Coronary artery (tissue), 2 donors: Measurements from ENCODE around the gene DCLRE1C.
"Not testable (repeated sequence)": the region's sequence is repeated elsewhere in the genome, so short reads cannot be mapped to it uniquely, and the experiment has no call there.

ENCODE experiments used
- DNase-seq: peaks from one replicate; pipeline ENCODE4 v3.0.0-alpha.2; 2017; ENCODE audit warnings: low spot score
- H3K27ac ChIP-seq, 2 donors: fragments of 200-600 bp; sonication (generic); one replicate each; pipeline ENCODE4 v1.5.1; 2016 to 2019
- H3K4me3 ChIP-seq: fragments of 200-600 bp; sonication (generic); 2 replicates; pipeline ENCODE4 v1.5.1; 2016; ENCODE audit warnings: mild to moderate bottlenecking, moderate library complexity
- TF ChIP-seq, protein P1 (sequence below): fragments of 200-600 bp; sonication (generic); IDR thresholded peaks from one replicate; pipeline ENCODE4 v1.5.1; 2019; ENCODE audit warnings: antibody characterized with exemption

The DCLRE1C gene

DNA sequence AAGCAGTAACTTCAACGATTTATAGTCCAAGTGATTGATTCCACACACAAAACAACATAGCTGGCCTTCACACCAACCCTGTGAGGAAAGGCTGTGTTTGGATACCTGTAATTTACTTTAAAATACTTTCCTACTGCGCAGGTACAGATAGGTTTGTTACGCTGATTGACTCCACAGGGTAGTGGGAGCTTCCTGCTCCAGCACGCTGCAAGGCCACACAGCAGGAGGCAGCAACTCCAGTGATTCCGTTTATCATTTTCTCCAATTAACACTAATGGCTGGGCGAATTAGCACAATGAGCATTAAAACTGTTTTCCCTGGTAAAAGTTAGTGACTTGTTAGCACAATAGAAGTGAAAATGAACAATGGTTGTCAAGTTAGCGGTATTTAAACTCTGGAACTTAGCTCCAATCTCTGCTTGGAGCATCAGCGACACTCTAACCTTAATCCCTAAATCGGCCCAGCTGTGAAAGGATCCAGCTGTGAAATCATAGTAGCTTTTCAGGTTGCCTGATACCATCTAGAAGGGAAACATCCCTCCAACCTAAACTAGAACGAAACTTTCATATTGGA is 959 bp downstream of the DCLRE1C start:
- TF ChIP-seq, protein P1, sequence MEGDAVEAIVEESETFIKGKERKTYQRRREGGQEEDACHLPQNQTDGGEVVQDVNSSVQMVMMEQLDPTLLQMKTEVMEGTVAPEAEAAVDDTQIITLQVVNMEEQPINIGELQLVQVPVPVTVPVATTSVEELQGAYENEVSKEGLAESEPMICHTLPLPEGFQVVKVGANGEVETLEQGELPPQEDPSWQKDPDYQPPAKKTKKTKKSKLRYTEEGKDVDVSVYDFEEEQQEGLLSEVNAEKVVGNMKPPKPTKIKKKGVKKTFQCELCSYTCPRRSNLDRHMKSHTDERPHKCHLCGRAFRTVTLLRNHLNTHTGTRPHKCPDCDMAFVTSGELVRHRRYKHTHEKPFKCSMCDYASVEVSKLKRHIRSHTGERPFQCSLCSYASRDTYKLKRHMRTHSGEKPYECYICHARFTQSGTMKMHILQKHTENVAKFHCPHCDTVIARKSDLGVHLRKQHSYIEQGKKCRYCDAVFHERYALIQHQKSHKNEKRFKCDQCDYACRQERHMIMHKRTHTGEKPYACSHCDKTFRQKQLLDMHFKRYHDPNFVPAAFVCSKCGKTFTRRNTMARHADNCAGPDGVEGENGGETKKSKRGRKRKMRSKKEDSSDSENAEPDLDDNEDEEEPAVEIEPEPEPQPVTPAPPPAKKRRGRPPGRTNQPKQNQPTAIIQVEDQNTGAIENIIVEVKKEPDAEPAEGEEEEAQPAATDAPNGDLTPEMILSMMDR, result no peak
- DNase-seq, result no peak
- H3K27ac ChIP-seq, result peak overlapping the region; percentile 67 to 97
- peak overlapping the region; percentile 91 for H3K4me3 ChIP-seq

DNA sequence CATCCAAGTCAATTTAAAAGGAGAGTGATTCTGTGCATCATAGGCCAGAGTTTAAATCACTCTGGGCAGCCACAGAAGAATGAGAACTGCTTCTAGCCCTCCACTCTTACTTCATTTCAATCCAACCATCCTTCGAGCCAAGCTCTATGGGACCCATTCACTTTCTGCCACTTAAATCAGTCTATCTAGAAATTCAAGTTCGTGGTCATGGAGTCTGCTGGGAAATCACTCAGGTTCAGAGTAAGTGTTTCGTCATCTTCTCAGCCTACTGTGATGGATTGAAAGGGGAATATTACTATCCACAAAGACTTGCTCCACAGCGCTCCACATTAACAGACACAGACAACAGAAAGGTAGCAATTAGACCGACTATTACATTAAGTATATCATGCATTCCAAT is 4.6 kb downstream of the DCLRE1C start:
- no peak for DNase-seq
- TF ChIP-seq, protein P1, result no peak
- H3K4me3 ChIP-seq, result no peak overlapping the region
- H3K27ac ChIP-seq, result no peak overlapping the region

DNA sequence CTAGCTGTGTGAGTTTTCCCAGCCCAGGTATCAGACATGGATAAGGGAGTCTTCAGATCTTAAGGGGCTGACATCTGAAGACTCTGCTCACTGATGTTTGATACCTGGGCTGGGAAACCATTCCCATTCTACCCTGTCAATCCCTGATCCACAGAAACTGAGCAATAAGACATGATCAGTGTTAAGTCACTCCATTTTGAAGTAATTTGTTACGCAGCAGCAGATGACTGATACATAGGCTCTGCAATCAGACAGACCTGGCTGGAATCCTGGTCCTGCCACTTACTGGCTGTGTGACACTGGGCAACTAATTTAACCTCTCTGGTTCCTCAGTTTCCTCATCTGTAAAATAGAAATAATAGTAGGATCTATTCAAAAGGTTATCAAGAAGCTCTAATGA is 6.6 kb downstream of the DCLRE1C start:
- DNase-seq, result no peak
- TF ChIP-seq, protein P1, result no peak
- no peak overlapping the region for H3K27ac ChIP-seq
- no peak overlapping the region for H3K4me3 ChIP-seq

DNA sequence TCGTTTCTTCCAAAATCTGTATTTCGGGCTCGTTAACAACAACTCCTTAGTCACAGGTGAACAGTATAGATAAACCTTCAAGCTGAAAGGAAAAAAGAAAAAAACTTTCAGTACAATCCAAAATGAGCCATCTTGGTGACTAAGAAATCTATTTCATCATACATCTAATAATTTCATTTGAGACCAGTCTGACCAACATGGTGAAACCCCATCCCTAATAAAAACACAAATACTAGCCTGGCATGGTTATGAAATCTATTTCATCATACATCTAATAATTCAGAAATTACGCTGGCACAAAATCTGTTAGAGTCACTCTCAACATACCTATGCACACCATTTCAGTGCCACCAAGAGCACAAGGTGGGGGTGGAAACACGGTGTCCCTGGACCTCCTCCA is 8.8 kb downstream of the DCLRE1C start:
- TF ChIP-seq, protein P1, result no peak
- Histone ChIP-seq H3K27ac (no peak overlapping the region), H3K4me3 (no peak overlapping the region)
- DNase-seq, result no peak

DNA sequence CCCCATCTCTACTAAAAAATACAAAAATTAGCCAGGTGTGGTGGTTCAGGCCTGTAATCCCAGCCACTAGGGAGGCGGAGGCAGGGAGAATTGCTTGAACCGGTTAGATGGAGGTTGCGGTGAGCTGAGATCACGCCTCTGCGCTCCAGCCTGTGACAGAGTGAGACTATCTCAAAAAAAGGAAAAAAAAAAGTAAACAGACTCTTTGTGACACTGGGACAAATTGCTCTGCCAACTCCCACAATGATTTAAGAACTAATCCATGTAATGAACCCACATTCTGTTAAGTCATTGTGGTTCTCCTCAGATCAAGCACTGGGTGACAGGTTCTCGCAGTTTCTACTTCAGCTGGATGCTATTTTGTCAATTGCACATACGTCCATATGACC is 11.0 kb downstream of the DCLRE1C start:
- DNase-seq, H3K4me3 ChIP-seq, H3K27ac ChIP-seq: not testable (repeated sequence)

DNA sequence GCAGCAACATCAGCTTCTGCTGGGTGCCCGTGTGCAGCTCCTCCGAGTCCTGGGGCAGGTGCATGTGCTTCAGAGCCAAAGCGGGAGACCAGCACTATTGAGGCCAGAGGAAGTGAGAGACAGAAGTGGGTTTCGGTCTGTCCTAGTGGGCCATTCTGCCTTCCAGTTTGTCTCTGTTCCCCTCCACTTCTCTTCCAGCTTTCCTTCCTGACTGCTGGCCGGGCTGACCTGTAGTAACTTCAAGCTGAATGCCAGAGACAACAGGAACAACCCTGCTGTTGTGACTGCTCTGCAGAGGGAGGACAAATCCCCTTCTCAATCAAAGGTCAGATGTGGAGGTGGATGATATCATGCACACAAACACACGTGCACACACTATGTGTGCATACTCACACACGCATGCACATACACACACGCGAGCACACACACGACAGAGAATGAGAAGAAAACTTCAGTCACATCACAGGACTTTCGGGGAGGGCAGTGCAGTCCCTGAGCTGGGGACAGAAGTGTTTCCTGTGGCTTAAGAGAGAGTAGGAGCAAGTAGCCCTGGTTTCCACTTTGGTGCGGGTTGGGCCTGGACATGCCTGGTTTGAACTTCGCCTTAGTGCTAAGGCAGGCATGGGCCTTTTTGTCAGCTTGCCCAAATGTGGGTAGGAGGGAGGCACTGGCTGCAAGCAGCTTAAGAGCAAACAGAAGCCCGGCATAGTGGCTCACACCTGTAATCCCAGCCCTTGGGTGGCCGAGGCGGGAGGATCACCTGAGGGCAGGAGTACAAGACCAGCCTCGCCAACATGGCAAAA is 11.5 kb downstream of the DCLRE1C start:
- H3K4me3 ChIP-seq, DNase-seq, H3K27ac ChIP-seq: not testable (repeated sequence)

DNA sequence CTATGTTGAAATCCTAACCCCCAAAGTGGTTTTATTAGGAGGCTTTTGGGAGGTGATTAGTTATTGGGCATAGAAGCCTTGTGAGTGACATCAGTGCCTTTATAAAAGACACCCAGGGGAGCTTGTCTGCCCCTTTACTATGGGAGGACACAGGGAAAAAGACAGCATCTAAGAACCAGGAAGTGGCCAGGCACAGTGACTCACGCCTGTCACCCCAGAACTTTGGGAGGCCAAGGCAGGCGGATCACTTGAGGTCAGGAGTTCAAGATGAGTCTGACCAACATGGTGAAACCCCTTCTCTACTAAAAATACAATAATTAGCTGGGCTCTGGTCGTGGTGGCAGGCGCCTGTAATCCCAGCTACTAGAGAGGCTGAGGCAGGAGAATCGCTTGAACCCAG is 14.9 kb downstream of the DCLRE1C start:
- not testable (repeated sequence) for DNase-seq

DNA sequence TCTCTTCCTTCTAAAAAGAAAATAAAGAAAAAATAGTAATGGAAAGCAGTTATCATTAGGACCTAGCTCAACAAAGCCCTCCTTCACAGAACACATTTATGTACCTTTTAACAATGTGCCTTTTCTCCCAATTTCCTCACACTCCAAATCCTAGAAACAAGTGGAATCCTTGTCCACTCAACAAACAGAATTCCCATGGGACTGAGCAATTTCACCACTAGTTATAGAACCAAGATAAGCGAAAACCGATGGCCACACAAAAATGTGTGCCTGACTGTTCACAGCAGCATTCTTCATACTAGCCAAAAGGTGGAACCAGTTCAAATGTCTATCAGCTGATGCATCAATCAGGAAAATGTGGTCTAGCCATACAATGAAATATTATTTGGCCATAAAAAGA is 17.3 kb downstream of the DCLRE1C start:
- TF ChIP-seq, protein P1, result no peak
- Histone ChIP-seq H3K4me3 (no peak overlapping the region), H3K27ac (no peak overlapping the region)
- no peak for DNase-seq

More for the DNA sequence above, 14.9 kb downstream of the DCLRE1C start:
- H3K4me3 ChIP-seq, H3K27ac ChIP-seq: not testable (repeated sequence)
